Peyer's patch (tissue), 4 donors: ENCODE measurements around the gene CD300H. TPM values are rescaled to one million over a fixed set of nuclear protein-coding genes. Genes with fewer than 3 reads are reported as not detected.
A peak's percentile ranks its signal among the peaks of the same experiment; 100 is the strongest.

ENCODE experiments used
- DNase-seq, 3 donors: peaks; one replicate each; pipeline ENCODE4 v3.0.0-alpha.2; 2017 to 2019
- H3K27ac ChIP-seq, 4 donors: fragments of 200-600 bp; sonication (generic); one replicate each; pipeline ENCODE4 v1.5.1; 2016 to 2019
- H3K27me3 ChIP-seq, 2 donors: fragments of 200-600 bp; sonication (generic); one replicate each; pipeline ENCODE4 v1.5.1; 2019
- H3K36me3 ChIP-seq, 3 donors: fragments of 200-600 bp; sonication (generic); one replicate each; pipeline ENCODE4 v1.5.1; 2016 to 2019
- H3K4me1 ChIP-seq, 4 donors: fragments of 200-600 bp; sonication (generic); one replicate each; pipeline ENCODE4 v1.5.1; 2016 to 2019
- H3K4me3 ChIP-seq, 4 donors: fragments of 200-600 bp; sonication (generic); 1 replicate in 3 of 4; 2 replicates in 1 of 4; pipeline ENCODE4 v1.5.1; 2016 to 2019; ENCODE audit warnings: mild to moderate bottlenecking in 1 of 4
- H3K9me3 ChIP-seq, 4 donors: fragments of 200-600 bp; sonication (generic); one replicate each; pipeline ENCODE4 v1.5.1; 2016 to 2019; ENCODE audit warnings: mild to moderate bottlenecking in 1 of 4
- POLR2A ChIP-seq, 2 donors: fragments of 450-650 bp; IDR thresholded peaks; one replicate each; pipeline ENCODE4 v1.5.1; 2017; ENCODE audit warnings: antibody characterized with exemption in 2 of 2, mild to moderate bottlenecking in 2 of 2, moderate library complexity in 2 of 2
- total RNA-seq, 4 donors: library from RNA; depleted of rRNA; stranded (reverse); fragments of >200 nt; gene quantifications; one replicate each; pipeline ENCODE4 v1.1.0, GENCODE V29; 2016
- TF ChIP-seq, protein P1 (sequence below), 6 experiments: fragments of 450-650 bp in 4 of 6; fragments of 200-600 bp in 2 of 6; sonication (generic) in 1 of 6; IDR thresholded peaks; one replicate each; pipeline ENCODE4 v1.5.1; 2017 to 2019; ENCODE audit warnings: antibody characterized with exemption in 6 of 6, mild to moderate bottlenecking in 3 of 6, moderate library complexity in 1 of 6

CD300H gene
- total RNA-seq, 4 donors from 2014 or later = not detected

DNA sequence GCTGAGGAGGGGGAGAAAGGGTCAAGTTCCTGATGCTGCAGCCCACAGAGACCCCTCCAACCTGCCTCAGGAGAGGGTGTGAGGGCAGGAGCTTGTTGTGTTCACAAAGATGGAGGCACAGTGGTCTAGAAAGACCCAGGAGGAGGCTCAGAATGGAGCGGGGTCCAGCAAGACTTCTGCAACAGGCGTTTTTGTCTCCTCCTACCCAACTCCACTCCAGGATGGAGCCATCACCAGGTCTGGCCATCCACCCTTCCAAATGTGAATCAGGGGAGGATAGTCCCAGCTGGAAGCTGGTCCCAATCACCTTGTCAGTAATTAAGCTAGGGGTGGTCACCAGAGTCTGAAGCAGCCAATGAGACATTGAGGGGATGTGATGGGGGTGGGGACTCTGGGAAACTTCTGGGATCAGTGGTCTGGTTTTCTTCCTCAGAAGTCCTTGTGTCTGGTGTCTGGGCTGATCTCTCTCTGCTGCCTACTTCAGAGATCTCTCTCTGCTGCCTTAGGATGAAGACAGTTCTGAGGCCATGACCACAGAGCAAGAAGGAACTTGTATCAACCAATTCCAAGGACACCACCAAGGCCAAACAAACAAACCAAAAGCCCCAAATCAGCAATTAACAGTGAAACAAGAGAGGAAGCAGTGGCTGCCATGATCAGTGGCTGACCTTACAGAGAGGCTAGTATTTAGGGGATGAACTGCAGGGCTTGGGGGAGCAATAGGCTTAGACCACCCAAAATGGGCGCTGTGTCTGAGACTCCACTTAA is 50.6 kb downstream of the CD300H start:
- TF ChIP-seq, protein P1, sequence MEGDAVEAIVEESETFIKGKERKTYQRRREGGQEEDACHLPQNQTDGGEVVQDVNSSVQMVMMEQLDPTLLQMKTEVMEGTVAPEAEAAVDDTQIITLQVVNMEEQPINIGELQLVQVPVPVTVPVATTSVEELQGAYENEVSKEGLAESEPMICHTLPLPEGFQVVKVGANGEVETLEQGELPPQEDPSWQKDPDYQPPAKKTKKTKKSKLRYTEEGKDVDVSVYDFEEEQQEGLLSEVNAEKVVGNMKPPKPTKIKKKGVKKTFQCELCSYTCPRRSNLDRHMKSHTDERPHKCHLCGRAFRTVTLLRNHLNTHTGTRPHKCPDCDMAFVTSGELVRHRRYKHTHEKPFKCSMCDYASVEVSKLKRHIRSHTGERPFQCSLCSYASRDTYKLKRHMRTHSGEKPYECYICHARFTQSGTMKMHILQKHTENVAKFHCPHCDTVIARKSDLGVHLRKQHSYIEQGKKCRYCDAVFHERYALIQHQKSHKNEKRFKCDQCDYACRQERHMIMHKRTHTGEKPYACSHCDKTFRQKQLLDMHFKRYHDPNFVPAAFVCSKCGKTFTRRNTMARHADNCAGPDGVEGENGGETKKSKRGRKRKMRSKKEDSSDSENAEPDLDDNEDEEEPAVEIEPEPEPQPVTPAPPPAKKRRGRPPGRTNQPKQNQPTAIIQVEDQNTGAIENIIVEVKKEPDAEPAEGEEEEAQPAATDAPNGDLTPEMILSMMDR (IDR thresholded peaks at IDR 0.05) = no peak
- no peak for TF ChIP-seq POLR2A (IDR thresholded peaks at IDR 0.05)
- H3K4me1 ChIP-seq = no peaks in the 10 kb centered on the region
- no peaks in the 10 kb centered on the region for H3K27me3 ChIP-seq
- H3K36me3 ChIP-seq = no peaks in the 10 kb centered on the region
- H3K4me3 ChIP-seq = no peak overlapping the region
- no peak overlapping the region for H3K27ac ChIP-seq
- no peaks in the 10 kb centered on the region for H3K9me3 ChIP-seq
- peak in 1 of 3 donors; percentile 23 for DNase-seq

DNA sequence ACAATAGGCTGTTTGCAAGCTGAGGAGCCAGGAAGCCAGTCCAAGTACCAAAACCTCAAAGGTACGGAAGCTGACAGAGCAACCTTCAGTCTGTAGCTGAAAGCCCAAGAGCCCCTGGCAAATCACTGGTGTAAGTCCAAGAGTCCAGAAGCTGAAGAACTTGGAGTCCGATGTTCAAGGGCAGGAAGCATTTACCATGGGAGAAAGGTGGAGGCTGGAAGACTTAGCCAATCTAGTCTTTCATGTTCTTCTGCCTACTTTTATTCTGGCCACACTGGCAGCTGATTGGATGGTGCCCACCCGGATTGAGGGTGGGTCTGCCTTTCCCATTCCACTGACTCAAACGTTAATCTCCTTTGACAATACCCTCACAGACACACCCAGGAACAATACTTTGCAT is 51.4 kb downstream of the CD300H start:
- H3K4me3 ChIP-seq = no peak overlapping the region
- DNase-seq = no peak
- TF ChIP-seq POLR2A (IDR thresholded peaks at IDR 0.05) = no peak
- TF ChIP-seq, protein P1 (IDR thresholded peaks at IDR 0.05) = no peak
- no peaks in the 10 kb centered on the region for H3K4me1 ChIP-seq
- no peaks in the 10 kb centered on the region for H3K9me3 ChIP-seq
- no peaks in the 10 kb centered on the region for H3K36me3 ChIP-seq
- H3K27ac ChIP-seq = no peak overlapping the region
- no peaks in the 10 kb centered on the region for H3K27me3 ChIP-seq

DNA sequence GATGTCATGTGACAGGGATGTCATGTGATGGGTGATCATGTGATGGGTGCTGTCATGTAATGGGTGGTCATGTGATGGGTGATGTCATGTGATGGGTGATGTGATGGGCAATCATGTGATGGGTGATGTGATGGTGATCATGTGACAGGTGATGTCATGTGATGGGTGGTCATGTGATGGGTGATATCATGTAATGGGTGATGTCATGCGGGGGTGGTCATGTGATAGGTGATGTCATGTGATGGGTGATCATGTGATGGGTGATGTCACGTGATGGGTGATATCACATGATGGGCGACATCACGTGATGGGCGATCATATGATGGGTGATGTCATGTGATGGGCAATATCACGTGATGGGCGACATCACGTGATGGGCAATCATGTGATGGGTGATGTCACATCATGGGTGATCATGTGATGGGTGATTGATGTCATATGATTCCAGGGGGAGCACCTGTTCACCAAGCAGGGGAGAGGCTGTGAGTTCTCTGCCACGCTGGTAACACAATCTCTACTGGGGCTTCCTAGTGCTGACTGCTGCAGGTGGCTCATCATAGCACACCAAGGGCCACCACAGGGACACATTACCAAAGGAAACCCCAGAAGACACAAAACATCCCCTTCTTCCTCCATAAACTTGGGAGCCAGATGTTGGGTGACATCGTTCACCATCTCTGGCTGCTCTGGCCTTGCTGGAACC is 52.5 kb downstream of the CD300H start:
- Histone ChIP-seq H3K9me3 (no peaks in the 10 kb centered on the region), H3K27ac (no peak overlapping the region), H3K36me3 (no peaks in the 10 kb centered on the region), H3K27me3 (no peaks in the 10 kb centered on the region), H3K4me1 (no peaks in the 10 kb centered on the region), H3K4me3 (no peak overlapping the region)
- TF ChIP-seq POLR2A (IDR thresholded peaks at IDR 0.05) = no peak
- TF ChIP-seq, protein P1 (IDR thresholded peaks at IDR 0.05) = no peak
- DNase-seq = peak in 2 of 3 donors; percentile 22 to 36

DNA sequence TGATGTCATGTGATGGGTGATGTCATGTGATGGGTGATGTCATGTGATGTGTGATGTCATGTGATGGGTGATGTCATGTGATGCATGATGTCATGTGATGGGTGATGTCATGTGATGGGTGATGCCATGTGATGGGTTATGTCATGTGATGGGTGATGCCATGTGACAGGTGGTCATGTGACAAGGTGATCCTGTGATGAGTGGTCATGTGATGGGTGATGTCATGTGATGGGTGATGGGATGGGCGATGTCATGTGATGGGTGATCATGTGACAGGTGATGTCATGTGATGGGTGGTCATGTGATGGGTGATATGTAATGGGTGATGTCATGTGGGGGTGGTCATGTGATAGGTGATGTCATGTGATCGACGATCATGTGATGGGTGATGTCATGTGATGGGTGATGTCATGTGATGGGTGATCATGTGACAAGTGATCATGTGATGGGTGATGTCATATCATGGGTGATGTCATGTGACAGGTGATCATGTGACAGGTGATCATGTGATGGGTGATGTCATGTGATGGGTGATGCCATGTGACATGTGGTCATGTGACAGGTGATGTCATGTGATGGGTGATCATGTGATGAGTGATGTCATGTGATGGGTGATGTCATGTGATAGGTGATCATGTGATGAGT is 53.2 kb downstream of the CD300H start:
- peak in 2 of 3 donors; percentile 17 to 43 for DNase-seq
- no peak overlapping the region for H3K4me3 ChIP-seq
- no peak overlapping the region for H3K27ac ChIP-seq
- no peaks in the 10 kb centered on the region for H3K4me1 ChIP-seq
- TF ChIP-seq, protein P1 (IDR thresholded peaks at IDR 0.05) = no peak
- H3K36me3 ChIP-seq = no peaks in the 10 kb centered on the region
- no peaks in the 10 kb centered on the region for H3K27me3 ChIP-seq
- no peaks in the 10 kb centered on the region for H3K9me3 ChIP-seq

DNA sequence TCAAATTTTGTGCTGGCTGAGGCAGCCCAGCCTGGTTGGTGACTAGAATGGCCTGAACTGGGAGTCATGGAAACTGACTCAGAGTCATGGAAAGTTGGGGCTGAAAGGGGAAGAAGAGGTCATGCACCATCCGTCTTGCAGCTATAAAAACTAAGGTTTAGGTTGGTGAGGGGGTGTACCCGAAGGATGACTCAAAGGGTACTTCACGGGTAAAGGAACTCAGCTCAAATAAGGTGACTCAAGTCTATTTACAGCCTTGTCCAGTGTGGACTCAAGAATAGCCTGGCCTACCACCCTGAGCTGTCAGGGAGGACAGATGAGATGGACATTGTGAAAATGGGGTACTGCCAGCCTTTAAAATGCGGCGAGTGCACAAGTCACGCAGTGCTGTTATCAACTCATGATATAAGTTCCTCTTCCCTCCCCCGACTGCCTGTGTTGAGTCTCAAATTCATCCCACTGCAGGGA is 54.7 kb downstream of the CD300H start:
- Histone ChIP-seq H3K9me3 (no peaks in the 10 kb centered on the region), H3K36me3 (no peaks in the 10 kb centered on the region), H3K4me3 (no peak overlapping the region), H3K4me1 (no peaks in the 10 kb centered on the region), H3K27ac (peak overlapping the region in 1 of 4 donors; percentile 33), H3K27me3 (no peaks in the 10 kb centered on the region)
- TF ChIP-seq POLR2A (IDR thresholded peaks at IDR 0.05) = no peak
- TF ChIP-seq, protein P1 (IDR thresholded peaks at IDR 0.05) = no peak
- DNase-seq = peak in 2 of 3 donors; percentile 32 to 45
